ENCODE measurements around the gene GTF2A2. TPM values are rescaled to one million over a fixed set of nuclear protein-coding genes. Genes with fewer than 3 reads are reported as not detected.

The GTF2A2 gene
- 28.9 and 43.2 TPM in 2 replicates for total RNA-seq

GRCh38 chr15:59656897-59657634 is at the start of gene GTF2A2:
TSS of gene GTF2A2 (minus strand) at chr15:59657515. CDS start at chr15:59652277, 5,238 bp downstream.

DNA sequence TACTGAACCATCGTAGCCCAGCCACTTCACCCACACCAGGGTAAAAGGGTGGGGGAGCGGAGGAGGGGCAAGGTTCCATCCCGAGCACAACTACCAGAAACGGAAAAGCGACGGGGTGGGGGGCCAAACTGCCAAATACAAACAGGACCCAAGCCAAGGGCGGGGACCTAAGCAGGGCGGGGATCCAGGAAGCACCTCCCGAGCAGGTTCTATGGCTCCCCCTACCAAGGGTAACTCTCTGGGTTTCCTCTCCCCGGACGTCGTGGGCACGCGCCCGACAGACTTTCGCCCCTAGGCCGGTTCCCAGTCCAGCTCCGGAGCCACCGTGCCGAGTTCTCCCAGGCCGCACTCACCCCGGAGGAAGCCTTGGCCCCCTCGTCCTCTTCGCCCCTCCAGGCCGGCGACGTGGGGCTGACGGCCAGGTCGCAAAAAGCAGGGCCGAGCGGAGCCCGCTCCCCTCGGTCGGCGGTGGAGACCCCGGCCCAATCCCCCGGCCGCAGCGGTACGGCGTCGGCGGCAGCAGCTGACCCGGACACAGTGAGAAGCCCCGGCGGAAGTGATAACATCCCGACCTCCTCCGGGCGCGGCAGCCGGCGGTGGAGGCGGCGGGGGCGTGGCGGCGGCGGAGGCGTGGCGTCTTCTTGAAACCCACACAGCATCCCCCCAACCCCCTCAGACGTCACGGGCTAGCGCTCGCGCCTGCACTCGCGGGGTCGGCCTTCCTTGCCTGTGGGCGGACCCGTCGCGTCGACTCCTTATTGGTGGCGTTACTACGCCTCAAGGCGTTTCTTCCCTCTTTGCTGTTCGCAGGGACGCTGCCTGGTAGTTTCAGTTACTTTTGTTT is 31.7 kb upstream of the GTF2A2 start, which contains the start of gene BNIP2:
Gene BNIP2, minus strand, starts transcription at position 539 of the 844 bp plus-strand sequence. CDS start 6,863 bp downstream, outside the sequence.

GRCh38 chr15:59611276-59612260 is 45.7 kb downstream of the GTF2A2 start, which contains the start of gene GCNT3:
TSS of gene GCNT3 (plus strand) at chr15:59611783. CDS start at chr15:59618239, 6,456 bp downstream.

Other genes starting within 250 kb of the GTF2A2 start
- under 0.01 TPM in 1 of 2 replicates, not detected in the other for gene FAM81A, start 219.3 kb downstream of the GTF2A2 start, total RNA-seq
- not detected in 2 replicates for gene GCNT3, start 45.7 kb downstream of the GTF2A2 start, total RNA-seq
- 213 and 236 TPM in 2 replicates for gene BNIP2, start 31.8 kb upstream of the GTF2A2 start, total RNA-seq